GM18868 (cell line): ENCODE measurements around the gene ARHGEF16.

ENCODE experiments used
- ATAC-seq: cut with Tn5 transposase; IDR thresholded peaks from one replicate; pipeline ENCODE4 v1.9.1; 2021; ENCODE audit warnings: mild to moderate bottlenecking, moderate library complexity; ENCODE audit not compliant: unreplicated experiment

The ARHGEF16 gene

DNA sequence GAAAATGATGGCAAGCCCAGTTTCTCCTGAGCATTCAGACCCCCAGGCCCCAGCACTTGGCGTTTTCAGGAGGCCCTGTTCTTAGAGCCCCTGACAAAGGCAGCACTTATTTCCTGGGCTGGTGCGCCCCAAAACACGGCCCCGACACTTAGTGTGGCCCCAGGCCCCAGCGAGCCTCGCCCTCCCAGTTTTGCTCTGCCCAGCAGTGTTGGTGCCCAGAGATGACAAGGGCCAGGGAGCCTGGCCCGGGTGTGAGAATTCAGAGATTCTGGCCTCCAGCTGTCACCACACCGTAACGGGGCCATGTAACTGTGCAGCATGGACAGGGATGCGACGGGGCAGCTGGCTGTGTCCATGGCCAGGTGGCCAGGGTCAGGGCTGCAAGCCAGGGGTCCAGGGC lies 18.0 kb upstream of the ARHGEF16 start:
- no peak for ATAC-seq

DNA sequence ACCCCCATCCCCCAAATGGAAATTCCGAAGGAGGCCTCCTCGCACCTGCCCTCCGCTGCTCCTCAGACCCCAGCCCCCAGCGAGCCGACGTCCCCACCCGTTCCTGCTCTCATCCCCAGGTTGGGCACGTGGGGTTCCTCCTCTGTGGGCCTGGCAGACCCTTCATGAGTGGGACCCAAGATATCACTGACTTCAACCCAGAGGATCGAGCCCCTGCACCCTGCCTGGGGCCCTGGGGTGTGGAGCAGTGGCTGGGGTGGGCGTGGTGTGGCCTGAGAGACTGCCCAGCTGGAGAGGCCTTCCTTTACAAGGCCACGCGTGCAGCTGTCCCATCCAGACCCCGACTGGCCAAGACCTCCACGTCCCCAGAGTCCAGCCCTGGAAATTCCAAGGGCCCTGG lies 17.6 kb upstream of the ARHGEF16 start:
- ATAC-seq, result no peak

DNA sequence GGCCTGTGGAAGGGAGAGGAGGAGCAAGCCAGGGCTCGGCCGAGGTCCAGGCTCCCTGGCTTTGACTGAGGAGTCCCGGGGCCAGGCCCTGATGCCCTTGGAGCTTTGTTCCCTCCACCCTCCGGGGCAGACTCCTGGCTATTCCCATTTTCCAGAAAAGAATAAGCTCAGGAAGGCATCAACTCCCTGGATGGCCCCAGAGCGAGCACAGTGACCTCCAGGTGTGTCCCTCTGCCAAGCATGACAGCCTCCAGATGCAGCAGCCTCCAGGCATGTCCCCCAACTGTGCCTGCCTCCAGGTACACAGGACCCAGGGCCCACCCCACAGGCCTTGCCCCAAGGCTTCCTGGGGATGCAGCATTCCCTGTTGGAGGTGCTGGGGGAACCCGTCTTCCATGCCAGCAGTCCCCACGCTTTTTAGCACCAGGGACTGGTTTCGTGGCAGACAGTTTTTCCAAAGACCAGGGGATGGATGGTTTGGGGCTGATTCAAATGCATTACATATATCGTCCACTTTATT lies 15.7 kb upstream of the ARHGEF16 start:
- ATAC-seq, result no peak

DNA sequence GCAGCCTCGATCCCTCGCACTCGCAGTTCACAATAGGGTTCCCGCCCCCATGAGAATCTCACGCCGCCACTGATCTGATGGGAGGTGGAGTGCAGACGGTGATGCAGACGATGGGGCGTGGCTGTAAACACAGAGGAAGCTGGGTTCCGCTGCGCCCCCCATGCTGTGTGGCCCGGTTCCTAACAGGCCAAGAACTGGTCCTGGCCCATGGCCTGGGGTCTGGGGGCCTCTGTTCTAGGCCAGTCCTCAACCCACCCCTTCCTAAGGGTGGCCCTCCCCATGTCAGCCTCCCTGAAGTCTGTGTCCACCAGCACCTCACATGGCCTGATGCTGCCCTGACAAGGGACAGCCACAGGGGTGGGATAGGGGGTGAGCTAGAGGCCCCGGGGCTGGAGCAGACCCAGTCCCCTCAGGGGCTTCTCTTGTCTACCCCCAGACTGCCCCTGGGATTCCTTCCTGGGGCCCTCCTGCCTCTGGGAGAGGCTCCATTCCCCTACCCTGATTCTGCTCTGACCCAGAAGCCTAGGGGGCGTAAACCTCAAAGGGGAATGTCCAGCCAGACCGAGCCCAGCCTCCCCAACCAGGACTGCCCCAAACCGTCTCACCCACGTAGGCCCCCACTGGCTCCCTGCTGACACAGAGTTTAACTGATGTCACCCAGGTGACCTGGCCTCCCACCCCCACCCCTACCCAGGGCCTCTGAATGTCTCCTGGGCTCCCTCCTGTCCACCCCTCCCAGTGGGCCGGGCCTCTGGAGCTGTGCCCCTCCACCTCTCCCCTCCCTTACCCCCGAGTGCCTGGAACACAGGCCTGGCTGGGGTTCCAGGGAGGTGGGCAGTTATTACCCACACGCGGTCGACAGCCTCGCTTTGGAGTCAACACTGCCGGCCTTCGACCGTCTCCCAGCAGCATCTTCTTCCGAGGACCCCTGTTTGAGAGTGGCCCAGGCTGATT lies 14.8 kb upstream of the ARHGEF16 start:
- no peak for ATAC-seq

DNA sequence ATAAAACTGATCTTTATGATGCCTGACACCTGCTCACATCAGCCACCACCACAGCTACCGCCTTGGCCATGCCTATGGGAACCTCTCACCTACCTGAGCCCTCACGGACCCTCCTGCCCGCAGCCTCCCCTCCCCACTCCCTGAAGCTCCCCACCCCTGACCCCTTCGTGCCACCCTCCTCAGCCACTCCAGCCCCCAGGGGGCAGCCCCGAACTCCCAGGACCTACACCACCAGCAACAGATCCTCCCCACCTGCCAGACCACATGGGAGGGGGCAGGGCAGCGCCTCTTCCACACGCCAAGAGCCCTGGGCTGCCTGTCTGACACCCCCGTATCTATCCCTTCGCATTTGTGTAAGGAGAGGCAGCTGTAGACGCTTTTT lies 14.2 kb upstream of the ARHGEF16 start:
- ATAC-seq, result no peak

DNA sequence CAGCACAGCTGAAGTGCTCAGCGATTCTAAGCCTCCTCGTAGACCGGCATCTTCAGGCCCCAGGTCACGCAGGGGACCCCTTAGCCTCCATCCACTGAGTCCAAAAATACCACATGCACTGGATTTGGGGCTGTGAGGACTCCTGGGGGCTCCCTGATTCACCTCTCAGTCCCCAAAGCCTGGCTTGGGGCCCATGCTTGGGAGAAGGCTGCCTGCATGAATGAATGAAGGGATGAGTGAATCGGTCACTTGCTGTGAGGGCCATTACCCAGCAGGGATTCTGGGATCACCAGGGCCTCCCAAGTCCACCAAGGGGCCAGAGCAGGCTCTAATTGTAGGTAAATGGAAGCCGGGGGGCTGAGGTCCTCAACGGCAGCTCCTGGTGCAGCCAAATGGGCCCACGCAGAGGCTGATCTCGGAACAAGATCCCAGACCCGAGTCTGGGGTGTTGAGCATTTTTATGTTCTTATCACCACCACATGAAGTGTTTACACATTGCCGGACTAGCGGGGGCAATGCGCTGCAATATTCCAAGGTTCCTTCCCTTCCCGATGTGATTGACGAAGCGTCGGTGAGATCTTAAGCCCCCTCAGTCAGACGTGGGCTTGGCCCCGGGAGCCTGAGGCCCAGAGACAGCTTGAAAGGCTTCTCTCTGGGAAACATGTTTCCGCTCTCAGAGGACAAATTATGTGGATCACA lies 13.6 kb upstream of the ARHGEF16 start:
- no peak for ATAC-seq

DNA sequence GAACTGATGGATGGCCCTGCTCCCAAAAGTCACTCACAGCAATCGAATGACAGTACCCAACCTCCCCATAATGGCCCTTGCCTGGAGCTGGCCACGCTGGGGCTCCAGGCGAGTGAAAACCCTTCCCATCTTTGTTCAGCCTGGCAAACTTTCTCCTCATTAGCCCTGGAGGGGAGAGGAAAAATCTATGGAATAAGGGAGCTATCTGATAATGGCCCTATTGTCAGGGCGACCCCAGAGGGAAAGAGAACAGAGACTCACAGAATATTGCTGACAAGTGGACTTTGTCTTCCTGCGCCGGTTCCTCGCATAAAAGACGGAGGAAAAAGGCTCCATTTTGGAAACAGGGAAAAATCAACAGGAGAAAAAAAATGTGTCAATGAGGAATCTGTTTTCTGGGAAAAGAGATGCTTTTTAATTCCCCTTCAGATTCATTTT lies 13.0 kb upstream of the ARHGEF16 start:
- ATAC-seq, result no peak

DNA sequence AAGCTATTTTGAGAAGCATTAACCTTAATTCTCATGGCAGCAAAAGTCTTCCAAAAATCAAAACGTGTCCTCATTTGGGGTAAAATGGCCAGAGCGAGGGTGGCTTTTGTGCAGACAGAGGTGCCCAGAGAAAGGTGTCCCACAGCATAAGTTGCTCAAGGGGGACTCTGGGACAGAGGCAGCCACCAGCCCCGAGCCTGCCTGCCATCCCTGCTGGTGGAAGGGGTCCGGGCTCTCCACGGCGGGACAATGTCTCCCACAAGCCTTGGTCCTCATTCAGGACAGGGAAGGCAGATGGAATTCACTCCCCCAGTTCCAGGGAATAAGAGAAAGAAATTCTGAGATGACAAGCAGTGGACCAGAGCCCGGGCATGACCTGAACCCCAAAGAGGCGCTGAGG lies 12.6 kb upstream of the ARHGEF16 start:
- ATAC-seq, result no peak

DNA sequence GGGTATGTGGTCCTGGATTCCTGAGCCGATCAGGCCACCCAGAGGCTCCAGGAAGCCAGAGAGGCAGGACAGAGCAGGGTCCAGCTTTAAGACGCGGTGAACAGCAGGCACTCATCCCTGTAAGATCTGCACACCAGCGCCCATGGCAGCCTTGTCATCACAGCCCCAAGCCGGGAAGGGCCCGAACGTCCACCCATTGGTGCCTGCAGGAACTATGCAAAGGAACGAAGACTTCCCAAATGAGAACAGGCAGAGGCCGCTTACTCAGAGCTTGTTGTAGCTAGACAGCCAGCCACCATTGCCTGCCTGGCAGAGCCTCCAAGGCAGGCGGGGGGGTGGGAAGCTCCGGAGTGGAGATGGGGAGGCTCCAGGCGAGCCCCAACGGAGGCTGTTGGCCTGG lies 12.1 kb upstream of the ARHGEF16 start:
- no peak for ATAC-seq

DNA sequence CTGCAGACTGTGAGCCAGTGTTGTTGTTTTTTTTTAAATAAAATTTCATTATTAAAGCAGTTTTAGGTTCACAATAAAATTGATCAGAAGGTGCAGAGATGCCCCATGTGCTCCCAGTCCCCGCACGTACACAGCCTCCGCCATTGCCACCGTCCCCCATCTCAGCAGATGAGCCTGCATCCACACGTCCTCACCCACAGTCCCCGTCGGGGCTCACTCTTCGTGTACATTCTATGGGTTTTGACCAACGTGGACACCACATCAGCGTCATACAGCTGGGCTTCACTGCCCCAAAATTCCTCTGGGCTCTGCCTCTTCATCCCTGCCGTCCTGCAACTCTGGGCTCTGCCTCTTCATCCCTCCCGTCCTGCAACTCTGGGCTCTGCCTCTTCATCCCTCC lies 11.6 kb upstream of the ARHGEF16 start:
- no peak for ATAC-seq

DNA sequence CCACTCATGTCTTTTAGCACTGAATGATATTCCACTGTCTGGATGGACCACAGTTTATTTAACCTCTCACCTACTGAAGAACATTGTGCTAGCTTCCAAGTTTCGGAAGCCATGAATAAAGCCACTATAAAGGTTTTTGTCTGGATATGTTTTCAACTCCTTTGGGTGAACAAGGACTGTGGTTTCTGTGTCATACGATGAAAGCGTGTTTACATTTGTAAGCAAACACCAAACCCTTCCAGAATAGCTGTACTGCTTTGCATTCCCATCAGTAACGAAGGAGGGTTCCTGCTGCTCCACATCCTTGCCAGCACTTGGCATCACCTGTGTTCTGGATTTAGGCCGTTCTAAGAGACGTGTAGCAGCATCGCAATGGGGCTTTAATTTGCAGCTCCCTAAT lies 10.7 kb upstream of the ARHGEF16 start:
- ATAC-seq, result no peak

DNA sequence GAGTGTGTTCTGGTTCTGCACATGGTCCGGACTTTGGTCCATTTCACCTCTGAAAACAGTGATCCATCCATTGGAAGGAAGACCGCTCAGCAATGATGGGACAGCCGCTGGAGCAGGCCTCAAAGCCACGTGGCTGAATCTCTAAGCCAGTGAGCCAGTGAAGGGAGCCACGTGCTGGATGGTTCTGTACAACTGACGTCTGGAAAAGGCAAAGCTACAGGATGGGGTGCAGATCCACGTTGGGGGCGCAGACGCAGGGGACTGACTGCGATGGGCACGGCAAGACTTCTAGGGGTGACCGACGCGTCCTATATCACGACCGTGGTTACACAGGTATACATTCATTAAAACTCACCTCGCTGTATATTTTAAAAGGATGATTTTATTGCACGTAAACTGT lies 10.2 kb upstream of the ARHGEF16 start:
- no peak for ATAC-seq

DNA sequence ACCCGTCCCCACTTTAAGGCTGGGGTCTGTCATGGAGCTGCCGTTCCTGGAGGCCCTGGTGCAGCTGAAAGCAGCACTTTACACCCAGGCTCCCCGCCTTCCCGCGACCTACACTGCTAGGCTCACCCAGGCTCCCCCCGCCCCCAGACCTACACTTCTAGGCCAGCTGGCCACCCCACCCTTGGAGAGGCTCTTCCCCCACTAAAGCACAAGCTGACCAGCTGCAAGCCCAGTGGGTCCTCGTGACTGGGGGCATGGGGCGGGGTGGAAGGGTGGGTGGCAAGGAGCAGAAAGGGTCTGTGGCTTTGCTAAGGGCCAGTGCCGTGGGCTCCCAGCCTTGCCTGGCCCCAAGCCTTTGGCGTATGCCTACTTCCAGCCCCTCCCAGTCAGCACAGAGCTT lies 9.7 kb upstream of the ARHGEF16 start:
- no peak for ATAC-seq

DNA sequence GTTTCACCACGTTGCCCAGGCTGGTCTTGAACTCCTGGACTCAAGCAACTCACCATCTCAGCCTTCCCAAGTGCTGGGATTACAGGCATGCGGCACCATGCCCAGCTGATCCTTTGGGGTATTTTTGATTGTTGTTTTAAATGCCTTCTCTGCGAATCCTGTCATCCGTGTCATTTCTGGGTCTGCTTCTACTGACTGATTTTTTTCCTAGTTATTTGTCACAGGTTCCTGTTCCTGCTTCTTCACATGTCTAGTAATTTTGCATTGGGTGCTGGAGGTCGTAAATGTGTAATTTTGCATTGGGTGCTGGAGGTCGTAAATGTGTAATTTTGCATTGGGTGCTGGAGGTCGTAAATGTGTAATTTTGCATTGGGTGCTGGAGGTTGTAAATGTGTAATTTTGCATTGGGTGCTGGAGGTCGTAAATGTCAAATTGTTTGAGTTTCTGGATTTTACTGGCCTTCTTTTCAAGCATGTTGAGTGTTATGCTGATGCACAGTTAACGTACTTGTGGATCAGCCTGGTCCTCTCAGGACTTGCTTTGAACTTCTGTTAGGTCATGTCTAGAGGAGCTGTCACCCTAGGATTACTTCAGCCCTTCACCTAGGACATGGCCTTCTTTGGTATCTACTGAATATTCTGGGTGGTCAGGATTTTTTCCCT lies 4.1 kb upstream of the ARHGEF16 start:
- no peak for ATAC-seq

DNA sequence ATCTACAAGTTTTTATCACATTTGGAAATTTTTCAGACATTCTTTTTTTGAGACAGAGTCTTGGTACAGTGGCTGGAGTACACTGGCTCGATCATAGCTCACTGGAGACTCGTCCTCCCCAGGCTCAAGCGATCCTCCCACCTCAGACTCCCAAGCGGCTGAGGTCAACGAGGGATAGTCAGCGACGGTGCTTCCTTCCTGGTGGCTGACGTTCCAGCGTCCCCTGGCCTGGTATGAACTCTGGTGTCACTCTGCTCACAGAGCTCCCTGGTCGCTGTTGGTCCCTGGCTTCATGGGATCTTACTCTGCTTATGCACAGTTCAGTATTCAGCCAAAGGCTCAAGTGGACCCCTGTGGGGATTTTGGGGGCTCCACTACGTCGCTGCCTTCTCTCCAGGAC lies 3.5 kb upstream of the ARHGEF16 start:
- no peak for ATAC-seq

DNA sequence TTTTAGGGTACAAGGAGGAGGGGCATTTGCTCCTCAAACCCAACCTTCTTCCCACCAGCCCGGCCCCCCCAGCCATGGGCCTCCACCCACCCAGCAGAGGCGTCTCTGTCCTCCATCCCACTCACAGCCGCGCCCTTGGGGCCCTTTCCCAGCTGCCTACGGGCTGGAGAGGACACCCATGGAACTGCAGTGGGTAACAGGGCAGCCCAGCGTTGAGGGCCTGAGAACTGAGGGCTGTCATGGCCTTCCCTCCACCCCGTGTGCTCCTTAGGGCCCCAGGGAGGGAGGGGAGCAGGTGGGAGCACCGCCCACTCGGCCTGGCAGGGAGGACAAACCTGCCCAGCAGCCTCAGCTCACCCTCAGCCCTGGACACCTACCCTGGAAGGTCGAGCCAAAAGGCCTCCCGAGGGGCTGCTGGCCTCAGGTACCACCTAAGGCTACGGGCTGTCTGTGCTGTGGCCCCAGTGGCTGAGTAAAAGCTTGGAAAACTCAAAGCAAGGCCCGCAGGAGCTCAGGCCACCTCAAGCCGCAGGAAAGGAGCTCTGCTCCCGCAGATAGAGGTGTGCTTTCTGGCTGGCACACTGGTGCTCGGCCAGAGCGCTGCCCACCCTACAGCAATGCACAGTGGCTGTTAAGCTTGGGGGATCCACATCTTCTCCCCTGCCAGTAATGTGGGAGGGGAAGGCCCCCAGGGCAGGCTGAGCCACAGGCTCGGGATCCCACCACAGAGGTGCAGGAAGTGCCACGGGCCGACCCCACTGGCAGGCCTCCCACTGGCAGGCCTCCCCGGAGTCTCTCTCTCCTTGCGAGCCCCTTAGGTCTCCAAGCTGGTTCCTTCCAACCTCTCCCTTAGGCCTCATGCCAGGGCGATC lies 2.2 kb upstream of the ARHGEF16 start:
- ATAC-seq, result no peak

DNA sequence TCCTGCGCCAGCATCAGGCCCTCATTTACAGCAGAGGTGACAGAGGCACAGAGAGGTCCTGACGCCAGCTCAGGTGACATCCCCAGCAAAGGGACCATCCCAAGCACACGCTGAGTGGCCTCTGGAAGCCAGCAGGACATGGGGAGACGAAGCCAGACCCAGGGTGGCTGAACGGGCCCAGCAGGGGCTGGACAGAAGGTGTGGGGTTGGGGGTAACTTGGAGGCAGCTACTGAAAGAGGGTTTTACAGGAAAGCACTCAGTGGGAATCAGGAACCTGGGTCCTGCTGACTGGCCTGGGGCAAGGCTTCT lies 1.6 kb upstream of the ARHGEF16 start:
- ATAC-seq, result no peak

DNA sequence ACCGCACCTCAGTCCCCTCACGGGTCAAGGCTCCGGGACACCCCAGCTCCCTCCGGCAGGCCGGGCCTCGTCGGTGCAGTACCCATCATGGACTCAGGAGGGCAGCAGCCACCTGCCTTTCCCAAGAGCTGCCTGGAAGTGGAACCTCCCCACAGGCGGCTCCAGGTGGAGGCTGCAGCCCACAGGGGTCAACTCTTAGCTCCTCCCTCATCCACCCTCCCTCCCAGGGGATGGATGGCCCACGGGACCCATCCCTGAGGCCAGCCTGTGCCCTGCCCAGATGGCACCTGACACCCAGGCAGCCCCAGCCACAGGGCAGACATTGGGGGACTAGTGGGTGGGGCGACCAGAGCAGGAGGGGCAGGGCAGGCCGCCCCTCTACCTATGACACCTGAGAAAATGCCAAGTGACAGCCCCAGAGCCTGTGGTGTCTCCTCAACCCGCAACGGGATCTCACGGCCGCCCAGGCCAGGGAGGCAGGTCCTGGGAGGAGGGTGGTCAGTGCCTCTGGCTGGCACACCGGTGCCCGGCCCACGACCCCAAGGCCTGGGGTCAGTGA lies 1.2 kb upstream of the ARHGEF16 start:
- no peak for ATAC-seq

DNA sequence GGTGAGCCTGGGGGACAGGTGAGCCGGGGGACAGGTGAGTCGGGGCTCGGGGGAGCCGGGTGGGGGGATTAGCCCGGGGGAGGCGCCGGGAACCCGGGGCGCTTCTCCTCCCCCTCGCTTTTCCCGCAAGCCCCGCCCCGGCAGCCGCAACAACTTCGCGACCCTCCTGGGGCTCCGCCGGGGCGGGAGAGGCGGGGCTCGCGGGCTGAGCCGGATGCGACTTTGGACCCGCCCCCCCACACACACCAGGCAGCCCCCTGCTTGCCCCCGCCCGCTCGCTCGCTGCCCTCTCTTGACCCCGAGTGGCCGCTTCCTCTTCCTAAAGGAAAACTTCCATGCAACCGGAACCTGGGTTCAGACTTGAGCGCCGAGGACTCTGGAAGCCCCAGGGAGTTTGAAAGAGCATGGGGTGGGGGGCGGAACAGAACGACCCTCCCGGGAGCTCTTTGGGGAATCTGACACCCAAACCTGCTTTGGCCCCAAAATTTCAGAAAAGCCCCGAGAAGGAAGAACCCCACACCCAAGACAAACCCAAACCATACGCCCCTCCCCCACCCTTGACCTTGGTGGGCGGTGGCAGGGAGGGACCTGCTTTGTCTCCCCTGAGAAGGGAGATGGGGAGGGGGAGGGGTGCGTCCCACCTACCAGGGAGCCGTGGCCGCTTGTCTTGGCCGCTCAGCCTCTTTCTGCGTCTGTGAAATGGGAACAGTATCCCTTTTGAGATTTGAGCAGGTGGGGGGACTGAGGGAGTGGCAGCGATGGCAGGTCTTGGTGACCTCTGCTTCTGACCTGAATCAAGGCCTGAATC lies 550 bp downstream of the ARHGEF16 start:
- no peak for ATAC-seq
